ENCODE measurements around the gene SYNE2. TPM values are rescaled to one million over a fixed set of nuclear protein-coding genes. Genes with fewer than 3 reads are reported as not detected.
"Not testable (repeated sequence)": the region's sequence is repeated elsewhere in the genome, so short reads cannot be mapped to it uniquely, and the experiment has no call there.

Gene SYNE2
- total RNA-seq, 2 experiments from 2014 or later: 27.6 to 27.7 TPM

DNA sequence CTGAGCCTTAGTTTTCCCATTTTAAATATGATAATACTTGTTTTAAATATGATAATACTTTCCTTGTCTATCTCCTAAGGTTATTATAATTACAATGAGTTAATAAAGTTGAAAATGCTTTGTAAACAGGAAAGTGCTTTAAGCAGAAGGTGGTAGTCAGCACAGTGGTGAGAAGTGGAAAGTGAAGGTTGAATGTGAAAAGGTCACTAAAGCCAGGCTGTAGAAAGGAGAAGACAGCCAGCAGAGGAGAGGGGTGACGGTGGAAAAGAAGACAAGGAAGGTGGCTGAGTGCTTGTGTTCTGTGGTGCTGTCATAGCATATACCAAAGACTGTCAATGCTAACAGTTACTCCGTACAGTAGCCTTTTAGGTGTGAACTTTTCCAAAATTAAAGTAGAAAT, 323.5 kb downstream of the SYNE2 start:
- DNase-seq: no peak
- Mint-ChIP-seq H3K4me3 (no peak overlapping the region), H3K4me1 (ENCODE audit: low read depth) (peaks cover 29% of the 10 kb centered on the region), H3K27ac (peak overlapping the region; percentile 1), H3K36me3 (peaks cover 27% of the 10 kb centered on the region), H3K9me3 (no peaks in the 10 kb centered on the region), H3K27me3 (no peaks in the 10 kb centered on the region)
- intact Hi-C loops (cut with micrococcal nuclease): loop anchor here (5.0 kb wide), 3 partner anchors 56 to 699 kb away; no protein-coding TSS in a partner anchor
- ChIA-PET POLR2A (no interaction called here), CTCF (interaction anchor here (2.6 kb wide), 1 partner anchor 127 kb away, joined by 10 read pairs; no protein-coding TSS in a partner anchor)

DNA sequence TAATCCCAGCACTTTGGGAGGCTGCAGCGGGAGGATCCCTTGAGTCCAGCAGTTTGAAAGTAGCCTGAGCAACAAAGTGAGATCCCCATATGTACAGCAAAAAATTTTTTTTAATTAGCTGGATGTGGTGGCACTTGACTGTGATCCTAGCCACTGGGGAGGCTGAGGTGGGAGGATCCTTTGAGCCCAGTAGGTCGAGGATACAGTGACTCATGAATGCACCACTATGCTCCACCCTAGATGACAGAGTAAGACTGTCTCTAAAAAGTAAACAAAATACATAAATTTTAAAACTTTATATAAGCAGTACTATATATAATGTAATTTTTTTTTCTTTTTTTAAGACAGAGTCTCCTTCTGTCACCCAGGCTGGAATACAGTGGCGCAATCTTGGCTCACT, 326.0 kb downstream of the SYNE2 start:
- Mint-ChIP-seq H3K36me3 (peaks cover 29% of the 10 kb centered on the region), H3K27me3 (no peaks in the 10 kb centered on the region)
- intact Hi-C loops (cut with micrococcal nuclease): loop anchor here (5.0 kb wide), 3 partner anchors 53 to 702 kb away; no protein-coding TSS in a partner anchor

DNA sequence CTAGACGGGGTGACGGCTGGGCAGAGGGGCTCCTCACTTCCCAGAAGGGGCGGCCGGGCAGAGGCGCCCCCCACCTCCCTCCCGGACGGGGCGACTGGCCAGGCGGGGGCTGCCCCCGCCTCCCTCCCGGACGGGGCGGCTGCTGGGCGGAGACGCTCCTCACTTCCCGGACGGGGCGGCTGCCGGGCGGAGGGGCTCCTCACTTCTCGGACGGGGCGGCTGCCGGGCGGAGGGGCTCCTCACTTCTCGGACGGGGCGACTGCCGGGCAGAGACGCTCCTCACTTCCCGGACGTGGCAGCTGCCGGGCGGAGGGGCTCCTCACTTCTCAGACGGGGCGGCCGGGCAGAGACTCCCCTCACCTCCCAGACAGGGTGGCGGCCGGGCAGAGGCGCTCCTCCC, 330.1 kb downstream of the SYNE2 start:
- intact Hi-C loops (cut with micrococcal nuclease); H3K9me3 Mint-ChIP-seq; DNase-seq; H3K27me3 Mint-ChIP-seq; H3K4me3 Mint-ChIP-seq; H3K27ac Mint-ChIP-seq; POLR2A ChIA-PET; CTCF ChIA-PET: not testable (repeated sequence)
- Mint-ChIP-seq H3K4me1 (ENCODE audit: low read depth) (peaks cover 11% of the 10 kb centered on the region), H3K36me3 (peaks cover 35% of the 10 kb centered on the region)

More for the DNA sequence above, 326.0 kb downstream of the SYNE2 start:
- Mint-ChIP-seq H3K27ac (no peak overlapping the region), H3K4me3 (no peak overlapping the region), H3K4me1 (ENCODE audit: low read depth) (peaks cover 29% of the 10 kb centered on the region), H3K9me3 (no peaks in the 10 kb centered on the region)
- DNase-seq: no peak
- CTCF ChIA-PET: interaction anchor here (1.2 kb wide), 1 partner anchor 9 kb away, joined by 4 read pairs; no protein-coding TSS in a partner anchor
- POLR2A ChIA-PET: no interaction called here

DNA sequence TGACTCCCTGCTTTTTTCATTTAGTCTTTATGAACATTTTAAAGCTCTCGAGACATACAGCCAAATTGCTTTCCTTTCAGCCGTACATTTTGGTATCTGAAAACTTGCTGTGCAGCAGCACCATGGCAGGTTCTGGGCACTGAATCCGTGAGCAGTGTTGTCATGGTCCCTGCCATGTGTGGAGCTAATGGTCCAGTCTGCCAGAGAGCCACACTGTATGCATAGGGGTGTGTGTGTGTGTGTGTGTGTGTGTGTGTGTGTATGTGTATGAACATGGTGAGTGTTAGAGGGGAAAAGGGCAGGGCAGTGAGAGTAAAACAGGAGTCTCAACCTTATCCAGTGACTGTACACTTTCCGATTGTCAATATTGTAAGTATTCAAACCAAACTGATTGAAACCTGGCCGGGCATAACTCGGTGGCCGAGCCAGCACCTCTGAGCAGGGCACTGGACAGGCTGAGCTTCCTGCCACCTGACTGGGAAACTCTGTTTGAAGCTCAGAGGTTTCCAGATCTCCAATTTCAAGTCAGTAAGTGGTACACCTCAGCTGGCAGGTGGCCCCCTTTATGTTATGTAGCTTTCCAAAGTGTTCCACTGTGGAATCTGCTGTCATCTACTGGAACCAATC, 331.4 kb downstream of the SYNE2 start:
- H3K9me3 Mint-ChIP-seq: no peaks in the 10 kb centered on the region
- no peak for DNase-seq
- CTCF ChIA-PET: interaction anchor here (1.0 to 1.5 kb wide), 2 partner anchors 9 to 110 kb away, joined by 3 to 6 read pairs; partner anchors contain the start of gene ESR2
- H3K27ac Mint-ChIP-seq: no peak overlapping the region
- no peak overlapping the region for H3K4me3 Mint-ChIP-seq
- intact Hi-C loops (cut with micrococcal nuclease): no loop called here
- no peaks in the 10 kb centered on the region for H3K27me3 Mint-ChIP-seq
- H3K4me1 Mint-ChIP-seq (ENCODE audit: low read depth): peaks cover 9% of the 10 kb centered on the region
- POLR2A ChIA-PET: no interaction called here
- peaks cover 33% of the 10 kb centered on the region for H3K36me3 Mint-ChIP-seq

DNA sequence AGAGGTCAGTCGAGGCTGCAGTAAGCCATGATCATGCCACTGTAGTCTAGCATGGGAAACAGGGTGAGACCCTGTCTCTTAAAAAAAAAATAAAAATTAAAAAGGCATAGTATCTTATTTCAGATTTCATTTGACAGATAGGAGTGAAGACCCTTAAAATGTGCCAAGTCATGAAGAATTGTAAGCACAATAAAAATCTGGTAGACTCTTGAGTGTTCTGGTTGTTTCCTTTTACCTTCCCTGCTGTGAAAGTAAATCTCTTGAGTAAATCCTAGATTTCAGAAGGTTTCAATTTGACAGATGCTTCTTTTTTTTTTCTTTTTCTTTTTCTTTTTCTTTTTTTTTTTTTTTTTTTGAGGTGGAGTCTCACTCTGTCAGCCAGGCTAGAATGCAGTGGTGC, 332.4 kb downstream of the SYNE2 start:
- CTCF ChIA-PET: interaction anchor here (1.0 to 1.5 kb wide), 2 partner anchors 10 to 109 kb away, joined by 3 to 6 read pairs; partner anchors contain the start of gene ESR2

DNA sequence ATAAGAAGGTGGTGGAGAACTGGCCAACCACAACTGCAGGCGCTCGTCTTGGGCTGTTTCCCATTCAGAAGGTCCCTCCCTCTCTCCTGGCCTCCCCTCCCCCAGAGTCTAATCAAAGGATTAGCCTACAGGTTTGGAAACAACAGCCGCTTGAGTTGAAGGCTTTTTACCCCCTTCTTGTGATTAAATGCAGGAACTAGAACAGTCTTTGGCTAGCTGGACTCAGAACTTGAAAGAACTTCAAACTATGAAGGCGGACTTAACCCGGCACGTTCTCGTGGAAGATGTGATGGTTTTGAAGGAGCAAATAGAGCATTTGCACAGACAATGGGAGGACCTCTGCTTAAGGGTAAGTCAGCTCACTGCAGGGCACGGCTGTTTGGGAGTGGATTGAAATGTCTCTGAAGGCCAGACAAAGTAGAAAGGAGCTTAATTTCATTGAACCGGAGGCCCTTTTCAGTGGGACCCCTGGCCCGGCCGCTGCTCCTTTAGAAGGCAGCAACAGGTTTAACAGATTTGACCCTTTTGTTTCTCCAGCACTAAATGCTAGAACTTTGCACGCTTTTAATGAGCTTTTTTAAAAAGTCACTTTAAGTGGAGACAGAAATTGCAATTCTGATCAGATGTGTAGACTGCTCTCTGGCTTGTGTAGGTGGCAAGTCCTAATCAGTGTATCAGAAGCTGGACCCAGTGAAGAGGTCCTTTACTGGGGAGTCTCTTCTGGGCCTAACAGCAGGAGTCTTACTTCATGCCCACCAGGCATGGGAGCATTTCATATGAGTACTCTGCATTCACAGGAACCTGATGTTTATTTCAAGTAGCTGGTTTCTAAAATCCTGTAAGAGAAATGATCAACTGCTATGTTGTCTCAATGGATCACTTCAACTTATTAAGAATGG, 333.7 kb downstream of the SYNE2 start:
- H3K9me3 Mint-ChIP-seq: no peaks in the 10 kb centered on the region
- intact Hi-C loops (cut with micrococcal nuclease): no loop called here
- ChIA-PET CTCF (interaction anchor here (0.6 to 1.9 kb wide), 2 partner anchors 20 to 118 kb away, joined by 3 to 9 read pairs; no protein-coding TSS in a partner anchor), POLR2A (no interaction called here)
- peaks cover 14% of the 10 kb centered on the region for H3K4me1 Mint-ChIP-seq (ENCODE audit: low read depth)
- DNase-seq: no peak
- no peaks in the 10 kb centered on the region for H3K27me3 Mint-ChIP-seq
- H3K36me3 Mint-ChIP-seq: peaks cover 36% of the 10 kb centered on the region
- no peak overlapping the region for H3K4me3 Mint-ChIP-seq
- no peak overlapping the region for H3K27ac Mint-ChIP-seq

More for the DNA sequence above, 332.4 kb downstream of the SYNE2 start:
- intact Hi-C loops (cut with micrococcal nuclease): no loop called here
- peaks cover 9% of the 10 kb centered on the region for H3K4me1 Mint-ChIP-seq (ENCODE audit: low read depth)
- H3K9me3 Mint-ChIP-seq: no peaks in the 10 kb centered on the region
- POLR2A ChIA-PET: no interaction called here
- H3K27ac Mint-ChIP-seq: no peak overlapping the region
- no peak for DNase-seq
- H3K4me3 Mint-ChIP-seq: no peak overlapping the region
- H3K27me3 Mint-ChIP-seq: no peaks in the 10 kb centered on the region
- peaks cover 27% of the 10 kb centered on the region for H3K36me3 Mint-ChIP-seq

DNA sequence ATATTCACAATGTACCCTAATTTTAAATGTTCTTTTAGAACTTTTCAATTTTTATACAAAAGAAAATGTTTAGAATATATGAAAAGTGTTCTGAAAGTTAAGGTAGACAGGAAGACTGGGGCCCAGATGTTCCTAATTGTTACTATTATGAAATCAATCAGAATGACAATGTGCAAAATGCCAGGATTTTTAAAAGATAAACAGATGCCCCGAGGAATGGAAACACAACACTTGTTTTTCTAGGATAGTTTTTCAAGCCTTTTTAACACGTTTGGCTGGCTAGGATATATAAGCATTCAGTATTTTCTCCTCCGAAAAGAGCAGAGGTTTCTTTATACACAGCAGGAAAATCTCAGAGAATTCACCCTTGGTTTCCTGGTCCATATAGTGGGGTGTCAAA, 334.5 kb downstream of the SYNE2 start:
- ChIA-PET POLR2A (no interaction called here), CTCF (interaction anchor here (1.9 kb wide), 1 partner anchor 117 kb away, joined by 9 read pairs; no protein-coding TSS in a partner anchor)
- DNase-seq: no peak
- Mint-ChIP-seq H3K4me3 (no peak overlapping the region), H3K4me1 (ENCODE audit: low read depth) (peaks cover 18% of the 10 kb centered on the region), H3K9me3 (no peaks in the 10 kb centered on the region), H3K36me3 (peaks cover 33% of the 10 kb centered on the region), H3K27me3 (no peaks in the 10 kb centered on the region), H3K27ac (no peak overlapping the region)
- intact Hi-C loops (cut with micrococcal nuclease): no loop called here

DNA sequence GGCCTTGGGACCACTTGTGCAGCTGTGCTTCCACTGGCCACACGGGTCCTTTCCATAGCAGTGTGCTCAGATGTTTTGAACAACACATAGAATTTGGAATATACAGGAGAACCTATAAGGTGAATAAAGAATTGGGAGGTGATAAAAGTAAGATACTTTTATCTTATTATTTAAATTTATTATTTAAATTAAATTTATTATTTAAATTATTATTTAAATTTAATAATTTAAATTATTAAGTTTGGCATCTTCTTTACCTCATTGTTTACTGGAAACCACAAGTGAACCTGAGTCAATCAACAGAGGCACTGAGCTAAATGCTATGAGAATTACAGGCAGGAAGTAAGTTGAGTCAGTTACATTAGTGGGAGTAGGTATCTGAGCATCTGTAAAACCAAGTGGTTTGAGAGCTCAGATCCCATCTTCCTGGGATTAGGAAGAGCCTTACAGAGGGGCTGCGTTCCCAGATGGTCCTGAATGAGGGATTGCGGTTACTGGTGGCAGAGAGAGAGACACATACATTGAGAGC, 338.2 kb downstream of the SYNE2 start:
- DNase-seq: no peak
- Mint-ChIP-seq H3K27me3 (no peaks in the 10 kb centered on the region), H3K27ac (no peak overlapping the region), H3K9me3 (no peaks in the 10 kb centered on the region), H3K4me1 (ENCODE audit: low read depth) (peaks cover 33% of the 10 kb centered on the region), H3K4me3 (no peak overlapping the region), H3K36me3 (peaks cover 19% of the 10 kb centered on the region)
- CTCF ChIA-PET: interaction anchor here (0.9 kb wide), 1 partner anchor 112 kb away, joined by 5 read pairs; no protein-coding TSS in a partner anchor
- intact Hi-C loops (cut with micrococcal nuclease): no loop called here
- POLR2A ChIA-PET: no interaction called here

DNA sequence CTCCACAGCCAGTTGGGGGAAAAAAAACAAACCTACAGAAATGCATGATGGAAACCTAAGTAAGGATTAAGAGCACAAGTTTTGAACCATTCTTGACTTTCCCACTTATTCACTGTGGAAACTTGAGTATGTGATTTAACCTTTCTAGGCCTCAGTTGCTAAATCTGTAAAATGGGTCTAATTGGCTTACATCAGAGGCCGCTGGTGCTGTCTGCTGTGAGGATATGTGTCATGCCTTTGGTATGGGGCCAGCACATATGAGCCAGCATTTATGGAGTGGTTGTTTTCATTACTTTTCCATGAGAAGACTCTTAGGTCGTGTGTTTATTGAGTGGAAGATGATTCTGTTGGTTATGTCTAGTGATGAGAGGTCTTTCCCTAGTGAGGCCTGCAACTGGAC, 339.0 kb downstream of the SYNE2 start:
- CTCF ChIA-PET: interaction anchor here (0.9 kb wide), 1 partner anchor 111 kb away, joined by 5 read pairs; no protein-coding TSS in a partner anchor
- Mint-ChIP-seq H3K9me3 (no peaks in the 10 kb centered on the region), H3K27me3 (no peaks in the 10 kb centered on the region), H3K27ac (no peak overlapping the region), H3K4me3 (no peak overlapping the region), H3K4me1 (ENCODE audit: low read depth) (peaks cover 38% of the 10 kb centered on the region), H3K36me3 (peaks cover 17% of the 10 kb centered on the region)
- intact Hi-C loops (cut with micrococcal nuclease): no loop called here
- POLR2A ChIA-PET: no interaction called here
- no peak for DNase-seq

DNA sequence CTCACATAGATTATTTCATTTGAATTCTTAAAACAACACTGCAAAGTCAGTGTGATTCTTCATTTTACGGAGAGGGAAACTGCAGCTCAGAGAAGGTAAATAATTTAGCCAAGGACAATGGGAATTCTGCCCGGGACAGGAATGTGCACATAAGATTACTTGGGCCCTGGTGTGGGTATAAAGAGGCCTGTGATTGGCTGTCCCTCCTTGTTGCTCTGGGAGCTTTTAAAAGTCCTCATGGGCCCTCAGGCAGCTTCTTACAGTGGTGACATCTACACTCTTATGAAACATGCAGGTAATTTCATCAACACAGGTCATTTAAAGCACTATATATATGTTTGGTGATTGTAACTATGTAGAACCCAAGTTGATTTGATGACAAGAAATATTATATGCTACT, 341.0 kb downstream of the SYNE2 start:
- POLR2A ChIA-PET: no interaction called here
- Mint-ChIP-seq H3K27me3 (no peaks in the 10 kb centered on the region), H3K4me3 (no peak overlapping the region)

DNA sequence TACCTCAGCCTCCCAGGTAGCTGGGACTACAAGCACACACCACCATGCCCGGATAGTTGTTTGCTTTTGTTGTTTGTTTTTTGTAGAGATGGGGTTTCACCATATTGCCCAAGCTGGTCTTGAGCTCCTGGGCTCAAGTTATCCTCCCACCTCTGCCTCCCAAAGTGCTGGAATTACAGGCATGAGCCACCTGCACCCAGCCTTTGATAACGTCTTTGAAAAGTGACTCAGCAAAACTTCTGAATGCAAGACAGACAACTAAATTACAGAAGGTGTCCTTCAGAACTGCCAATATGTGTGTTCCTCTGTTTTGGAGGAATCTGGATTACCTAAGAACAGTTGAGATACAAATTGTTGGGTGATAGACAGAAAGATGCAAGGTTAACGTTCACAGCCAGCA, 341.6 kb downstream of the SYNE2 start:
- intact Hi-C loops (cut with micrococcal nuclease): no loop called here
- H3K27me3 Mint-ChIP-seq: no peaks in the 10 kb centered on the region
- H3K4me3 Mint-ChIP-seq: no peak overlapping the region
- H3K36me3 Mint-ChIP-seq: peaks cover 11% of the 10 kb centered on the region
- H3K4me1 Mint-ChIP-seq (ENCODE audit: low read depth): peaks cover 54% of the 10 kb centered on the region
- DNase-seq: no peak
- no peaks in the 10 kb centered on the region for H3K9me3 Mint-ChIP-seq
- H3K27ac Mint-ChIP-seq: peak overlapping the region; percentile 75
- ChIA-PET POLR2A (no interaction called here), CTCF (interaction anchor here (1.6 kb wide), 1 partner anchor 235 kb away, joined by 4 read pairs; no protein-coding TSS in a partner anchor)

More for the DNA sequence above, 341.0 kb downstream of the SYNE2 start:
- no peak for DNase-seq
- Mint-ChIP-seq H3K9me3 (no peaks in the 10 kb centered on the region), H3K27ac (peak overlapping the region; percentile 75), H3K36me3 (peaks cover 11% of the 10 kb centered on the region), H3K4me1 (ENCODE audit: low read depth) (peaks cover 53% of the 10 kb centered on the region)
- intact Hi-C loops (cut with micrococcal nuclease): no loop called here
- CTCF ChIA-PET: no interaction called here

DNA sequence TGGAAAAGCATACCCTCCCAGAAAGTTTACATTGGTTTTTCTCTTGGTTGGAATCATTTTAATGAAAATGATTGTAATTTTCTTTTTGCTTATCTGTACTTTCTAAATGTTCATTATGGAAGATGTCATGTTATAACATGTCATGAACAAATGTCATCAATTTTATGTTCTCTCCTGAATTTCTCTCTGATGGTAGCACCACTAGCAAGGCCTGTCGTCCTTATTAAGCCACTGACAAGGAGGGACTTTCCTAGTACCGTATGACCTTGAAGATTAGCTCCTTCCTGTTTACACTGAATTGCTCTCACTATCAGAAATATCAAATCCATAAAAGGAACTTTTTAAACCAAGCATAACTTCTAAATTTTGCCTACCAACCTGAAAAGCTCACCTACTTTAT, 342.4 kb downstream of the SYNE2 start:
- peaks cover 54% of the 10 kb centered on the region for H3K4me1 Mint-ChIP-seq (ENCODE audit: low read depth)
- H3K36me3 Mint-ChIP-seq: peaks cover 11% of the 10 kb centered on the region
- H3K27ac Mint-ChIP-seq: peak overlapping the region; percentile 75
- DNase-seq: no peak
- no peak overlapping the region for H3K4me3 Mint-ChIP-seq
- no peaks in the 10 kb centered on the region for H3K27me3 Mint-ChIP-seq
- ChIA-PET POLR2A (interaction anchor here (1.1 kb wide), 1 partner anchor 310 kb away, joined by 4 read pairs; no protein-coding TSS in a partner anchor), CTCF (interaction anchor here (1.6 kb wide), 1 partner anchor 234 kb away, joined by 4 read pairs; no protein-coding TSS in a partner anchor)
- no peaks in the 10 kb centered on the region for H3K9me3 Mint-ChIP-seq
- intact Hi-C loops (cut with micrococcal nuclease): no loop called here
